Bronchial epithelial cell (primary cell): ENCODE results near the gene NMRK2. TPM values are rescaled to one million over a fixed set of nuclear protein-coding genes. Genes with fewer than 3 reads are reported as not detected.

Experiments used
- total RNA-seq: library from RNA; depleted of rRNA; stranded (reverse); fragments of >200 nt; gene quantifications from 2 replicates; pipeline ENCODE4 v1.2.1, GENCODE V29; 2014

Gene NMRK2
- total RNA-seq, 1 donor from 2014 or later, result not detected

Other genes with a start within 250 kb of the NMRK2 start
- 6.3 and 6.9 TPM in 2 replicates for gene PIP5K1C, start 232.6 kb upstream of the NMRK2 start, total RNA-seq
- 2.1 and 5.0 TPM in 2 replicates for gene TJP3, start 224.7 kb upstream of the NMRK2 start, total RNA-seq
- 11.3 and 17.8 TPM in 2 replicates for gene APBA3, start 171.4 kb upstream of the NMRK2 start, total RNA-seq
- 84.8 and 87.3 TPM in 2 replicates for gene MRPL54, start 170.4 kb upstream of the NMRK2 start, total RNA-seq
- not detected in 2 replicates for gene RAX2, start 160.8 kb upstream of the NMRK2 start, total RNA-seq
- not detected in 2 replicates for gene MATK, start 146.7 kb upstream of the NMRK2 start, total RNA-seq
- not detected in 2 replicates for gene ZFR2, start 64.0 kb upstream of the NMRK2 start, total RNA-seq
- not detected in 2 replicates for gene ATCAY, start 52.4 kb upstream of the NMRK2 start, total RNA-seq
- 105 and 128 TPM in 2 replicates for gene DAPK3, start 38.0 kb downstream of the NMRK2 start, total RNA-seq
- 3,055 and 4,680 TPM in 2 replicates for gene EEF2, start 52.4 kb downstream of the NMRK2 start, total RNA-seq
- 10.0 and 24.2 TPM in 2 replicates for gene PIAS4, start 74.7 kb downstream of the NMRK2 start, total RNA-seq
- 15.3 and 29.2 TPM in 2 replicates for gene ZBTB7A, start 133.8 kb downstream of the NMRK2 start, total RNA-seq
- gene MAP2K2, start 191.1 kb downstream of the NMRK2 start, total RNA-seq, result 116 and 178 TPM in 2 replicates
- gene CREB3L3, start 220.6 kb downstream of the NMRK2 start, total RNA-seq, result not detected in 2 replicates
- 11.8 and 14.6 TPM in 2 replicates for gene SIRT6, start 249.5 kb downstream of the NMRK2 start, total RNA-seq
- gene ANKRD24, start 249.6 kb downstream of the NMRK2 start, total RNA-seq, result 0.26 TPM in 2 replicates